ENCODE results near the gene MAPK10.
"Not testable (repeated sequence)": the region's sequence is repeated elsewhere in the genome, so short reads cannot be mapped to it uniquely, and the experiment has no call there.

The MAPK10 gene

DNA sequence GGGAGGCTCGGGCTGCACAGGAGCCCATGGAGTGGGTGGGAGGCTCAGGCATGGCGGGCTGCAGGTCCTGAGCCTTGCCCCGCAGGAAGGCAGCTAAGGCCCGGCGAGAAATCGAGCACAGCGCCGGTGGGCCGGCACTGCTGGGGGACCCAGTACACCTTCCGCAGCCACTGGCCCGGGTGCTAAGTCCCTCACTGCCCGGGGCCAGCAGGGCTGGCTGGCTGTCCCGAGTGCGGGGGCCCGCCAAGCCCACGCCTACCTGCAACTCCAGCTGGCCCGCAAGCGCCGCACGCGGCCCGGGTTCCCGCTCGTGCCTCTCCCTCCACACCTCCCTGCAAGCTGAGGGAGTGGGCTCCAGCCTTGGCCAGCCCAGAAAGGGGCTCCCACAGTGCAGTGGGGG is 338.2 kb downstream of the MAPK10 start:
- not testable (repeated sequence) for DNase-seq

DNA sequence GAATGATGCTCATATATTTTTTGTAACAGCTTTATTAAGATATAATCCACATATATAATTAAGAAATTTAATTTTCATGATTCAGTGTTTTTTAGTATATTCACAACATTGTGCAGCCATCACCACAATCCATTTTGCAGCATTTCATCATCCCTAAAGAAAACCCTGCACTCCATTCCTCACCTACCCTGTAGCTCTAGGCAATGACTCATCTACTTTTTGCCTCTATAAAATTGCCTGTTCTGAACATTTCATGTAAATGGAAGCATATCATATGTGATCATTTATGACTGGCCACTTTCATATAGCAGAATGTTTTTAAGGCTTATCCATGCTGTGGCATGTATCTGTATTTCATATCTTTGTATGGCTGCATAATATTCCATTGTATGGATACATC is 339.9 kb downstream of the MAPK10 start:
- no peak for DNase-seq

DNA sequence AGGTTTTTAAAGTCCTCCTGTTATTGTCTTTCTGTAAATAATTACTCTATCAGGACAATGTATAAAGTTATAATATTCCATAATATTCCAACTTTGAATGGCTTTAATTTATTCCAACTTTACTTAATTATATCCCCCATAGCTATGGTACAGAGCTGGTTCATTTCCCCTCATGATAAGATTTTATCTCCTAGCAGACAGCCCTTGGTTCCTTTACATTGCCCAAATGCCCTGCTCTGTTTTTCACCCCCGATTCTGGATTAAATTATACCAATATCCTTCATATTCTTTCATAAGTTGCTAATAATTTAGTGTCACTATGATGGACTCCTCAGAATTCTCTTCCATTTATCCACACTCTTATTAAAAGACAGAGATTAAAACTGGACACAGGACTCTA is 340.5 kb downstream of the MAPK10 start:
- DNase-seq: no peak

DNA sequence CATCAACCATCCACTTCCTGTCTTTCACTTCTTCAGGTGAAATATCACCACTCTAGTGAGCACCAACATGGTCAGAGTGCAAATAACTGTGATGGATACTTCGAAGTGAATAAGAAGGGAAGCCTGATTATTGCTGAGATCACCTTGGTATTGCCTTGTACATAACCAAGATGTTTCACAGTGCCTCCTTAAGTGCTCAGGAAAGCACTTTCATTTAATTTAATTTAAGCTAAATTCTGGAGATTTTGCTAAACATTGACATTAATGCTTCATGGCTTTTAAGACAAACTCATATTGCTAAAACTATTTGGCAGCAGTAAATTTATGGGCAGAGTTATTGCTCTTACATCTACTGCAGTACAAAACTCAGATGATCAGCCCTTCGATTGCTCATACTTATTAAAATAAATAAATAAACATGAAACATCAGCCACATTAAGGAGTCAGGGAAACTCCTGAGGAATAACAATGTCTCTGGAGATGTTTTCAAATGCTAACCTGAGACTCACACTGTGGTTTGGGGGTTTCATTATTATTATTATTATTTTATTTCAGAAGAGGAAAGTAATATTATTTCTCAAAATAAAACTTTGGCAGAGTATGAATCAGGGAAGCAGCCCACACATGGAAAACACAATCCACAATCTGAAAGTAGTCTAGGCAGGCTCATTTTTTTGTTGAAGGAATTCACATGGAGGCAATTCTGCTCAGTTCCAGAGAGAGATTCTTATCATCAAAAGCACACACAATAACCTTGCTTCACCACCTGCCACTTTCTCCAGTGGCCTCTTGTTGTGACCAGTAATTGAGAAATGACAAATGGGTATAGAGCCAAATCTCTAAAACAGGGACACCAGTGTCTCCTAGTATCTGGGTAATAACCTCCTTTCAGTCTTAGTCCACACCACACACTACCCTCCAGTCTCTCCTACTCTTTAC is 344.2 kb downstream of the MAPK10 start:
- DNase-seq: no peak

DNA sequence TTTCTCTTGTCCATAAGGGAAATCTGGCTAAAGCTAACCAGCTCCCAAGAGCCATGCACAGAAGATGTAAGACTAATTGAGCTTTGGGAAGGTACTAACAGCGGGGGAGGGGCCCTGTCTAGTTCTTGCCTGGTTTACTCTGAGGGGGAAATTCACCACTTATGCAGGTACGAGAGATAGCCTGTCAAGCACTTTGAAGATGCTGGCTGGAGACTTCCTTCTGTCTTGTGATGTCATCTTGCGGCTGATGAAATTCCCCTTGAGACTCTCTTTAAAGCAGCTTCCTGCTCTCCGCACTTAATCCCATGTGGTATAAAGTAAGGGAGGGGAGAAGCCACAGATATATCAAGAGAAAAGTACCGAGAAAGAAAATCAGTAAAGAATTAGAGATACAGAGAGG is 345.3 kb downstream of the MAPK10 start:
- no peak for DNase-seq

DNA sequence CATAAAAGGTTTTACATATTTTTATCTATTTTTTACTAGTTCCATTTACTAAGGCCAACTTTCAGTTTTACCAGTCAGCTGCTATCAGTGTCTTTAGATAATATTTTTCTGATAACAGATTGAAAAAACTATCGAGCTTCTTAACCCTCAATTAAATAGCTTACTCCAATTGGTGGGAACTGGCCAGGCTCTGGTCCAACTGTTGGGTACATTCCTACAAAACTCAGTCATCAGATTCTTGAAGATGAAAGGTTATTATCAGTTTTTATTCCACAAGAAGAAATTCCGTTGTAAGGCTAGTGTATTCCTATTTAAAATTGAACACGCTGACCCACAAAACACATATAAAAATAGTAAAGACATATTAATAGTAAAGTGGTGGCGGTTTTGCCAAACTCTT is 346.2 kb downstream of the MAPK10 start:
- no peak for DNase-seq

DNA sequence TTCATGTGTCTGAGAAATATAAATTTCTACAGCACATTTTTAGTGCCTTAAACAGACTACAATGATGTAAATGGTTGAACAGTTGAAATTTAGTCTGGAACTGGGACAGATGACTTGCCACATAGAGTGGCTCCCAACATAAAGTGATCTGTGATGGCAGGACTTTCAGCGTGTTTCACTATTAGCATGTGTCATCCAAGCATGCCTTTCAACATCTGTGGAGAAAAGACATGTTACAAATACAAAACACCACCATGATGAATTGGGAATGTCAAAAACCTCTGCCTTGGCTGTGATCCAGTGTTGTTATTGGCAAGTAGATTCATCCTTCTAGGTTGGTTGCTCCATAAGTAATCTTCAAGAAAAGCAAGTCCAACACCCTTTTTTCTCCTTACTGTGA is 348.7 kb downstream of the MAPK10 start:
- no peak for DNase-seq

DNA sequence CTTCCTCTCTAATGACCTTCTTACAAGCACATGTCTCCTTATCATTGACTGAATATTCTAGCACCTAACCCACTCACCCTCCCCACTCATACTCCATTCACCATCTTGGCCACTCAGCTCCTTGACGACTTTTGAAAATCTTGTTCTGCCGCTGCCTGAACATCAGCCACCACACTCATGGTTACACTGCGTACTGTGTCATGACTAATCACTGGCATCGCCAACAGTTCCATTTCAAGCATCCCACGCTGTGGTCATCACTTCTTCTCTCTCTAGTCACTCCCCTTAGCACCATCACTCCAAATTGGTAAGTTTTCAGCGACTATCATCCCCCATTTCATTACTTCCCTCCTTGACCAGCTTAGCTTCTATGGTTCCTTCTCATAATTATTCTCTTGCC is 352.8 kb downstream of the MAPK10 start:
- no peak for DNase-seq

DNA sequence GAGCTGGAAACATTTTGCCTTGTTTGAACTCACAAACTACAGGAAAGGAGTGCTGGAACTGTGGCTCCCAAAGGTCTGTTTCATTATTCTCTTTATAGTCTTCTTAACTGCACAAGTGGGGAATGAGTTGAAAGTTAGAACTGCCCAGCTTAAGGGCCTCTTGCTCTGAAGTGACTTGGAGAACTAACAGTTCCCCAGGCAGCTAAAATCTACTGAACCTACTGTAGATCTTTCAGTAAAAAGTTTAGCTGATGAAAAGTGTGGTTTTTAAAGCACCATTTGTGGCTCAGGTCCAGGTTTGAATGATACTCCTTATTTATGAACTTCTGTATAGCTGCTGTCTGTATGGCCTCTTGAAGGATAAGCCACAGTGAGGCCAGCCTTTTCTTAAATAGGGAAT is 353.8 kb downstream of the MAPK10 start:
- DNase-seq: no peak

DNA sequence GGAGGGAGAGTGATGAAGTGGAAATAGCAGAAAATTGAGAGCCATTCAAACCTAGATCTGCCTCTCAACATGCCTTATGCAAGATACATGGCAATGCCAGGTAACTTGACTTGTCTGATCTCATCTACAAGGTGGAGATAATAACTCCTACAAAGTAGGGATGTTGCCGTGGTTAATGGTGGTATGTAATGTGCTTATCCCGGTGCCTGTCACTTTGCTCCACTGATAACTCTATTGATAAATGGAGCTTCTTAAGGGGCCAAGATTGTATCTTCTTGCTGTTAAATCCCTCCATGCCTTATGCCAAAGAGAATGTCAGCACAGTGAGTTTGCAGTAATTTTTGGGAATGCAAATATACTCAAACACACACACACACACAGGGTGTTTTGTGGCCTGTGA is 355.8 kb downstream of the MAPK10 start:
- DNase-seq: no peak

DNA sequence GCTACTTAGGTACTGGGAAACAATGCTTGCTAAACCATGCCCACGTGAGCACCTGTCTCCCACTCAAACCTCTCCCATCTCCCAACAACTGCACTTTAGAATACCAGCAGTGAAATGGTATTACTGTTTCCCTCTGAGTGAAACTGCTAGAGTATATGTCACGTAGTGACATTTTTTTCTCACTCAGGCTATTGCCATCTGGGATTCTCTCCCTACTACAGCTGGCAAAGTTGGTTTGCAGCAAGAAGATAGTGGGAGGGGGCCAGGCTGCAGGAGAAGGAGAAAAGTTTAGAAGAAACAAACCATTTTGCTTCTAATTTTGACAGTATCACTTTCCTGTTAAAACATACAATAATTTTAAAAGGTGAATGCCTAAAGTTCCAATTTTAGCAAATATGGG is 358.3 kb downstream of the MAPK10 start:
- no peak for DNase-seq

DNA sequence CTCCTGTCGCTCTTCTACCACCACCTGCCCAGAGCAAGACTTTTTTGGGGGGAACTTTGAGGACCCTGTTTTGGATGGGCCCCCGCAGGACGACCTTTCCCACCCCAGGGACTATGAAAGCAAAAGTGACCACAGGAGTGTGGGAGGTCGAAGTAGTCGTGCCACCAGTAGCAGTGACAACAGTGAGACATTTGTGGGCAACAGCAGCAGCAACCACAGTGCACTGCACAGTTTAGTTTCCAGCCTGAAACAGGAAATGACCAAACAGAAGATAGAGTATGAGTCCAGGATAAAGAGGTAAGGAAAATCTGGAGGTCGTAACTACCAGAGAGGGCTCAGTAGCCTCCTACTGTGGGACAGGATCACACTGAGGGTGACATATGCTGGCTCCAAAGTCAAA is 364.5 kb downstream of the MAPK10 start:
- no peak for DNase-seq

DNA sequence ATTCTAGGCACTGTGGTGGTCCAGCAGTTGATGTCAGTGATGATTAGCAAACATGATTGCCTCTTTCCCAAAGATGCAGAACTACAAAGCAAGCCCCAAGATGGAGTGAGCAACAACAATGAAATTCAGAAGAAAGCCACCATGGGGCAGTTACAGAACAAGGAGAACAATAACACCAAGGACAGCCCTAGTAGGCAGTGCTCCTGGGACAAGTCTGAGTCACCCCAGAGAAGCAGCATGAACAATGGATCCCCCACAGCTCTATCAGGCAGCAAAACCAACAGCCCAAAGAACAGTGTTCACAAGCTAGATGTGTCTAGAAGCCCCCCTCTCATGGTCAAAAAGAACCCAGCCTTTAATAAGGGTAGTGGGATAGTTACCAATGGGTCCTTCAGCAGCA is 365.3 kb downstream of the MAPK10 start:
- DNase-seq: no peak

DNA sequence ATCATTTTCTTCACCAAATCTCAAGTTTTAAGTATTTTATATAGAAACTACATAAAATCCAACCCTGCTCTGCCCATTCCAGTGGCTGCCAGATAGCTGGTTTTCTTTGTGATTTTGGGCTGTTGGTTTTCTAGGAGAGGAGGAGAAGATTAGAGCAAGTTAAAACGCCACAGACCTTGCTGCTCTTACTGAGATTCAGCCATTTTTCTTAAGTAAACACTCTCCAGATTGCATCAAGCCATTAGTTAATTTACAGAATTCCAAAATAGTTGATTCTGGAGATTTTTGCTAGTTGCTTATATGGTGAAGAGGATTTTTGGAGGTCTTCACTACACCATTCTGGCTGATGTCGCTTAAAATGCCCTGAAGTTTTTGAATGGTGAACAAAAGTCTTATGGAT is 366.2 kb downstream of the MAPK10 start:
- DNase-seq: no peak

DNA sequence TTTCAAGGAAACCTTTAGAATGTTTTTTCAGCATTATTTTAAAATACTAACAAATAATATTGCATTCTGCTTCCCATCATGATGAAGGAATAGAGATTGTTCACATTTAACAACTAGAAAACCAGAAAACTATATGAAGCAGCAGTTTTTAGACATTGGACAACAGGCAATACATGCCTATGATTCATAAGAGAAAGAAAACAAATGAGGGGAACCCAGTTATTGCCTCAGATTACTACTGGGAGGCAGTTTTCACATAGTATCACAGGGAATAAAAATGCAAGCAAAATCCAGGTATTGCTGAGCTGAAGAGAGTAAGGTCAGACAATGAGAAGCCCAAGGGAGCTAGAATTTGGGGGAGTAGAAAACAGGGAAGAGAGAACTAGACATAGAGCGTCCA is 373.6 kb downstream of the MAPK10 start:
- DNase-seq: no peak

DNA sequence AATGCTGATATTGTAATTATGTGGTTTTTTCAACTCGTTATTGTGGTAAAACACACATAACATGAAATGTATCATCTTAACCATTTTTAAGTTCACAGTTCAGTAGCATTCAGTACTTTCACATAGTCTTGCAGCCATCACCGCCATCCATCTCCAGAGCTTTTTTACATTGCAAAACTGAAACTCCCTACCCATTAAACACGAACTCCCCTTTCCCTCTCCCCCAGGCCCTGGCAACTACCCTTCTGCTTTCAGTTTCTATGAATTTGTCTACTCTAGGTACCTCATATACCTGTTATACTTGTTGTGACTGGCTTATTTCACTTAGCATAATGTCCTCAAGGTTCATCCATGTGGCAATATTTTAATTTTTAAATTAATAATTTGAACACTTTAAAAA is 380.6 kb downstream of the MAPK10 start:
- DNase-seq: no peak

DNA sequence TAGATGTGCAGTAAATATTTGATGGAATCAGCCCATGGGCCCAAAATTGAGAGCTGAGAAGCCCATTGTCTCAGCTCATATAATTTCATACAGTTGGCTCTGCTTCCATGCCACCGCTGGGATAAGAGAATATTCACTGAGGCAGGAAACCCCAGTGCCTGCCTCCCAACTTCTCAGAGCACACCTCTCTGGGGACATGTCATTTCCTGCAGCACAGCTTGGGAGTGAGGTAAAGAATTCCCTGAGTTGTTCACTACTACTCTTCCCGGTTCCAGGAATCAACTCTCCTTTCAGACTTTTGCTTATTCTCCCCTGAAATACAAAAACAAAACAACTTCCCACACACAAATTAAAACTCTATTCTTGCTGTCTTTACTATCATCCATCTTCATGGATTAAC is 389.3 kb downstream of the MAPK10 start:
- DNase-seq: no peak

DNA sequence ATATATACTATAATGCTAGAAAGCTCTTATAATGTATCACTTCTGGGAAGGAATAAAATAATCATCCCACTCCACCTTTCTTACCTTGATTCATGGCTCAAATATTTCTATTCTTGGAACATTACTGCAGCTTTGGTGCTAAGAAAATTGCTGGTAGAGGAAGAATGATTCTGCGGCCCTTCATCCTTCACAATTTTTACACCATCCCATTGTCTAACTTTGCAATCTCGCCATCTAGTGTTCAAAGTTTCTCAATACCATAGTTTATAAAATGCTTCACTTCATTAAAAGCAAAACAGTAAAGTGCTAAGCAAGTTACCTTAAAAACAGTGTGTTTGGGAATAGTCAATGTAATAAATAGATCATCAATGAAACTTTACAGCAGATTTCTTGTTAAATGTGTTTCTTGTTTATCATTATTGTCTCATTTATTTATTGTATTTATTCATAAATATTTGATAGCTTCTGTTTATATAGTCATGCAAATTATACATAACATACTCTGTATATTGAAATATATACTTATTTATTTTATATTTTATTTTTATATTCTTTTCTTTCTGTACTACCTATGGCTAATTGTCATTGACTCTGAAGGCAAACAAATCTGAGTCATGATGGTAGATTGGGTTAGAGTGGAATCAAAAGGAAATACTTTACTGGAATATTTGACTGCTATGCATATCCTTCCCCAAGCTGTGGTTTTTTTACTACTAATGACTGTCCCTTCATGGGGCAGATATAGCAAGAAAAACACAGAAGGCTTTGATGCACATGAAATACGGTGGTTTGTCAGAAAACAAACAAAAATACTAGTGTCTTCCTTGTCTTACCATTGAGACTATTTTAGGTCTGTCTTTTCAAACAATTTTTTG is 390.7 kb downstream of the MAPK10 start:
- no peak for DNase-seq

DNA sequence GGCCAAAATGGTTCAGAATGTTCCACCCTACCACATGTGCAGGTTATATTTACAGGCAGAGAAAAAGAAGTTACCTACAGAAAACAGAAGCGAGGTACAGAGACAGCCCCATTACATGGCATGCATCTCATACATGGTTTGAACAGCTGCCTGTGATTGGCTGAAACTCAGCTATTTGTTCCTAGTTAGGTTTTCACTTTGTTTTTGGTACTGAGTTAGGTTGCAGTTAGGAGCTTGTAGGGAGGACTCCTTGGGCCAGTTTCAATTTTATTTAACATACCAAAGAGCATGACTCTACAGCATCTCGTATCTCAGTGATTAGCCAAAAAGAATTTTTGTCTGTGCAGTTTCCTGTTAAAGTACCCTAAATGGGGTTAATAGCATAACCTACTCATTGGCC is 392.0 kb downstream of the MAPK10 start:
- no peak for DNase-seq

DNA sequence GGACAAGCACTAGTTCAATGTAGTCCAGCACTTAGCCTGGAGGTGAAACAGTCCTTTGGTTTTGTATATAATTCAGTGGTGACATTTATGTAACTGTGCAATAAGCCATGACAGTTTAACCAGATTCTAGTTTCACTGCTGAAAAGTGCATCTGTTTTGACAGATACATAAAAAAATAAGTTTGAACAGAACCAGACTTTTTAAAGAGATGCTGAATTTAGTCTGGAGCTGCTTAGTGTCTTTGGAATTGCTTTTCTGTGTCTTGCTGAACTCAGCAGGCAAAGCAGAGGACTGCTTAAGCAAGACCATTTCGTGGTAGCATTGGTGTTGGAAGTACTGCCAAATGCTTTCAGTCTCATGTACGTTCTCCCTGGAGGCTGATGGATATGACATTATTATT is 393.5 kb downstream of the MAPK10 start:
- DNase-seq: no peak

DNA sequence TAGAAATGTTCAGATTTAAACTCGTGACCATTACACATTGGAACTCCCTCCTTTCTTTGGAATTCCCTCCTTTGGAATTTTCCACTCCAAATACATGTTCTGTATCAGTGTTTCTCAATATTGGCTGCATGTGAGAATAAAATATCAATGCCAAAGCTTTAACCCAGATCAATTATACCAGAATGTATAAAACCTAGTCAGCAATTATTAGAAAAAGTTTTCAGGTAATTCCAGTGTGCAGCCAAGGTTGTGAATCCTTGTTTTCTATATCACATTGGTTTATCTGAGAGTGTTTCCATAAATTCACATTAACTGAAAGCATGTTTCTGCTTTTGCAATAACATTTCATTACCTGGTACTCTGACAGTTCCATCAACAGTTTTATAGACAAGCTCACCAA is 394.3 kb downstream of the MAPK10 start:
- DNase-seq: no peak

DNA sequence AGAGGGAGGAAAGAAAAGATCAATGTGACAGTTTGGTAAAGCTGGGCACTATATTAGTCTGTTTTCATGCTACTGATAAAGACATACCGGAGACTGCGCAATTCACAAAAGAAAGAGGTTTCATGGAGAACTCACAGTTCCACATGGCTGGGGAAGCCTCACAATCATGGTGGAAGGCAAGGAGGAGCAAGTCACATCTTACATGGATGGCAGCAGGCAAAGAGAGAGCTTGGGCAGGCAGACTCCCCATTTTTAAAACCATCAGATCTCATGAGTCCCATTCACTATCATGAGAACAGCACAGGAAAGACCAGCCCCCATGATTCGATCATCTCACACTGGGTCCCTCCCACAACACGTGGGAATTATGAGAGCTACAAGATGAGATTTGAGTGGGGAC is 394.8 kb downstream of the MAPK10 start:
- not testable (repeated sequence) for DNase-seq

DNA sequence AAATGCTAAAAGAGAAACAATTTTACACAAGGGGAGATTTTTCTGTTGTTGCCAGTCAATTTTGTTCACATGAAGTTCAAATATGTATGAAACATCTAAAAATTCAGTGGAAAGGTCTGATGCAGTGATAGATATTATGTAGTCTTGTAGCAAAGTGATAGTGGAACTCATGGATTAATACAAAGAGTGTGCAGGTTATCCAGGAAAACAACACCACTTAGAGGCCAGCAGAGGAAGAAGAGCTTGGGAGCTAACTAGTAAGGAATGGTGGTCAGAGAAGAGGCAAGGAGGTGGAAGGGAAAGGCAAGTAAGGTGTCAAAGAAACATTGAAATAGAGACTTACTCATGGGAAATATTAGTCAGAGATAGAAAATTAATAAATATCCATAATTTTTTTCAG is 395.6 kb downstream of the MAPK10 start:
- DNase-seq: no peak

DNA sequence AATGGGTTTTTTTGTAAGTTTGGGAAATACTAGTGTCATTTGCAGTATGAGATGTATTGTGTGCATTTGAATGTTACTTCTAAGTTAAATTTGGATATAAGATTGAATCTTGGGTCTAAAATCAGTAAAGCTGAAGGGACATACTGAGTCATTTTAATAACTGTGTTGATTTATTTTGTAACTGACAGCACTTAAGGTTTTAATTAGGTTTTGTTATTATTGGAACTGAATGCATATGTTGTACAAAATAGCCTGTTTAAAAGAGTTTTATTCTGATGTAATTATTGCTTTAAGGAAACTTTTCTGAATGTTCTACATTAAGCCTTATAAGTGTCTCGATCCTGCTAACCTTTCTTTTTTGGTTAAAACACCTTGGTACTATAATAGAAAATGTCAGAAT is 396.6 kb downstream of the MAPK10 start:
- no peak for DNase-seq
